ENCODE data around the gene CIAPIN1.

The CIAPIN1 gene

DNA sequence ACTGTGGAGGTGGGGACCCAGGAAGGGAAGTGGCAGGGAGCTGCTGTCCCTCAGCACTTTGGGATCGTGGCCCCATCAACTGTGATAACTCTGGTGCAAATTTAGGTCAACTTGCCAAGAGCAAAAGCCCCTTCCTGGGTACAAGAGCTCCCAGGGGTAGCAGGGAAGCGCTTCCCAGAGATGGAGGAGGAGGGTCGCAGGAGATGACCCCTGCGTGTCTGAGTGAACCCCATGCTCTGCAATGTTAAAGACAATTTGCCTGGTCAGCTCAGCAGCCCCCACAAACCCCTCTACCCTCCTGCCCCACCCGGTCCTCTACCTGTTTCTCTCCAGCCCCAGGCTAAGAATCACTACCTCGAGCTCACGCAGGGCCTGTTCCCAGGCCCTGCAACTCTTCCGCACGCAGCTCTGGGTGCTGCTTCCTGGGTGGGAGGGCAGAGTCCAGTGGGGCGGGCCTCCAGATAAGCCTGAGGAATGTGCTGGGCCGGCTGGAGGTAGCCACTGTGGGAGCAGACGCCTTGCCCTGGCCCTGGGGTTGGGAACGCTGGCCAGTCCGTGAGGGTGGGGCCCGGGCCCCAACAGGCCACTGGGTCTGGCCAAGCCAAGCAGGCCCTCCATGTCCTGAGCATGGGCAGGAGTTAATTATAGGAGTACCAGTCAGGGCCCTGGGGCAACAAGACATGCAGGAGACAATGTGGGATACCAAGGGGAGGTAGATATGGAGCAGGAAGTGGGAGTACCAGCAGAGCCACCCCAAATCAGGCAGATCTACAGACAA lies 33.0 kb upstream of the CIAPIN1 start:
- DNase-seq (ENCODE audit: extremely low read depth, low read depth) = no peak
- H3K4me3 ChIP-seq (replicated peaks; ENCODE audit: low read depth, low read length) = peak overlapping the region; percentile 53
- TF ChIP-seq, protein P1, sequence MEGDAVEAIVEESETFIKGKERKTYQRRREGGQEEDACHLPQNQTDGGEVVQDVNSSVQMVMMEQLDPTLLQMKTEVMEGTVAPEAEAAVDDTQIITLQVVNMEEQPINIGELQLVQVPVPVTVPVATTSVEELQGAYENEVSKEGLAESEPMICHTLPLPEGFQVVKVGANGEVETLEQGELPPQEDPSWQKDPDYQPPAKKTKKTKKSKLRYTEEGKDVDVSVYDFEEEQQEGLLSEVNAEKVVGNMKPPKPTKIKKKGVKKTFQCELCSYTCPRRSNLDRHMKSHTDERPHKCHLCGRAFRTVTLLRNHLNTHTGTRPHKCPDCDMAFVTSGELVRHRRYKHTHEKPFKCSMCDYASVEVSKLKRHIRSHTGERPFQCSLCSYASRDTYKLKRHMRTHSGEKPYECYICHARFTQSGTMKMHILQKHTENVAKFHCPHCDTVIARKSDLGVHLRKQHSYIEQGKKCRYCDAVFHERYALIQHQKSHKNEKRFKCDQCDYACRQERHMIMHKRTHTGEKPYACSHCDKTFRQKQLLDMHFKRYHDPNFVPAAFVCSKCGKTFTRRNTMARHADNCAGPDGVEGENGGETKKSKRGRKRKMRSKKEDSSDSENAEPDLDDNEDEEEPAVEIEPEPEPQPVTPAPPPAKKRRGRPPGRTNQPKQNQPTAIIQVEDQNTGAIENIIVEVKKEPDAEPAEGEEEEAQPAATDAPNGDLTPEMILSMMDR (IDR thresholded peaks at IDR 0.05; ENCODE audit: low read depth, low read length, missing control alignments) = no peak

DNA sequence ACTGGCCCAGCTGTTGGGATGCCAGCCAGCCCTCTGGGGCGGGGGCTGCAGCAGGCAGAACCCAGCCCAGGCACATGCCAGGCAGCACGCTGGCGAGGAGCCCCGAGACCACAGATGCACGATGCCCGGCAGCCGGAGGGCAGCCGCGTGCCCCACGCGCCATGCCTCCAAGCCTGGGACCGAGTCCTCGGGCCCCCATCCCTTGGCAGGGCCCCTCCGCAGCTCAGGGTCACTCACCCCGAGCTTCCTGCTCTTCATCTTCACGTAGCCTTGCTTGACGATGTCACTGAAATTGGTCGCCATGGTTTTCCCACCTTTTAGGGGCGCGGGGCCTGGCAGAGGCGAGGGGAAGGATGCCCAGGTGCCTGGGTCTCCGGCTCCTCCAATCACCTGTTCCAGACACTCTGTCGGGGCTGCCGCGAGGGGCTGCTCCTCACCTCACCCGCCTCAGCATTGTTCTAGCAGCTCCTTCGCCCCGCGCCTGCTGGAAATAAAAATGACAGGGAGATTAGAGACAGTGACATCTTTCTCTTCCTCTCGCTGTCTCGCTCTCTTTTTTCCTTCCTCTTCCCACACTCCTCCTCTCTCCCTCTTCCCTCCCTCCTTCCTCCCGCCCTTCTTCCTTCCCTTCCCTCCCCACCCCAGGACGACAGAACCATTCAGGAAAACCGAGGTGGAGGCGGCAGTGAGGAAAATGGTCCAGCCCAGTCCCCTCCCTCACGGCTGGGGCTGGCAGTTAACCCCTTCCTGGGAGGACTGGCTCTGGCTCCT lies 32.2 kb upstream of the CIAPIN1 start:
- TF ChIP-seq, protein P1 (IDR thresholded peaks at IDR 0.05; ENCODE audit: low read depth, low read length, missing control alignments) = no peak
- H3K4me3 ChIP-seq (replicated peaks; ENCODE audit: low read depth, low read length) = peak overlapping the region; percentile 53
- DNase-seq (ENCODE audit: extremely low read depth, low read depth) = peak; percentile 39

DNA sequence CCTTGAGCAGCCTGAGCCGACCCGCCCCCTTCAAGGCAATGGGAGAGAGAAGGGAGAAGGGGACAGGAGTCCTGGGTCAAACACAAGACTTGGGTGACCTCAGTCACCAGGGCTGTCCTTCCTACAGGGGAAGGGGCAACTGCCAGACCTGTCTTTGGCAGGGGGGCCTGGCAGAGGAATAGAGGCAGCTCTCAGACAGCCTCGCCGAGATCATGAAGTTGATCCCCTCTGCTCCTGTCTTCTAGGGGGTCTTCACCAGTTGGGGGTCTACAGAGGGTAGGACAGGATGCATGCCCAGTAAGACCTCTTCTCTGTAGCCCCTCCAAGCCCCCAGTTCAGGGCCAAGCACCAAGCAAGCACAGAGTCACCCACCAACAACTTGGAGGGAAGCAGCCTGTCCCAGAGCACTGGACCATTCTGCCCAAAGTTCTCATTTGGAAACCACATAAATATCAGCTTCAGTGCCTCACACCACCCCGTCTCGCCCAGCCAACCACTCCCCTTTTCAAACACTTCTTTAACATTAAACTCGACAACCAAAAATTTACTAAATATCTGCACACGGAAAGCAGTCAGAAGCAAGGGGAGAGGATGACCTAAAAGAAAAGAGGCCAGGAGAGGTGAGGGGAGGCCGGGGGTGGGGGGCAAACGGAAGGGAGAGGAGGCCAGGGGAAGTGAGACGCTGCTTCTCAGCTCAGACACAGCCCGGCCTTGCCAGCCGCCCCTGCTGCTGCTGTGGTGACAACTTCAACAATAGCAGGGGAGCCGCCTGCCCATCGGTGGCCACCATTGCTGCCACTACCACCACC lies 31.4 kb upstream of the CIAPIN1 start:
- no peak for DNase-seq (ENCODE audit: extremely low read depth, low read depth)
- H3K4me3 ChIP-seq (replicated peaks; ENCODE audit: low read depth, low read length) = peak overlapping the region; percentile 53
- TF ChIP-seq, protein P1 (IDR thresholded peaks at IDR 0.05; ENCODE audit: low read depth, low read length, missing control alignments) = no peak

DNA sequence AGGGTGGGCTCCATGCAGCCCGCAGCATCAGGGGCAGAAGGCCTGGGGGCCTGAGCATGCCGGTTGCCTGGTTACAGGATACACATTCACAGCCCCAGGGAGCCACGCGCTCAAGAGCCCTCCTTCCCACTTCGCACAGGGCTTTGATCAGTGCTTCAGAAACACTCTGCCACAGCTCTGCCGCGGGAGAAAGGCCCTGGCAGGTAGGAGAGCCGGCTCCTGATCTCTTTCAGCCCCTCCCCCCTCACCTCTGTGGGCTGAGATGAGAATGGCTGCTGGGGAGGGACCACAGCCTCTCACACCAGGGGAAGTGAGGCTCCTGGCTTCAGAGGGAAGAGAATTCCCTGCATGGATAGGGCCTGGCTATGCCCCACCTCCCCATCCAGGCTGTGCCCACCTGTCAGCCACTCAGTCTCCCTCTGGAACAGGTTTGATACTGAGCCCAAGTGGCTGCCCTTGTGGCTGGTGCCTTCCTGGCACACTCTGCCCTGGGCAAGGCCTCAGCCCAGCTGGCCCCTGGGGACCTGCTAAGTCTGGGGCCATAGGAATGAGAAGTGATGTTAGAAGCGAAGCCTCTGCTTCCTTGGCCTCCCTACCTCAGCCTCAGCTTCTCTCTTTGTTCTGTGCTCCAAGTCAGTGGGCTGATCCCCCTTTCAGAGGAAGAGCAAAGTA lies 30.5 kb upstream of the CIAPIN1 start:
- DNase-seq (ENCODE audit: extremely low read depth, low read depth) = no peak
- TF ChIP-seq, protein P1 (IDR thresholded peaks at IDR 0.05; ENCODE audit: low read depth, low read length, missing control alignments) = no peak
- no peak overlapping the region for H3K4me3 ChIP-seq (replicated peaks; ENCODE audit: low read depth, low read length)

DNA sequence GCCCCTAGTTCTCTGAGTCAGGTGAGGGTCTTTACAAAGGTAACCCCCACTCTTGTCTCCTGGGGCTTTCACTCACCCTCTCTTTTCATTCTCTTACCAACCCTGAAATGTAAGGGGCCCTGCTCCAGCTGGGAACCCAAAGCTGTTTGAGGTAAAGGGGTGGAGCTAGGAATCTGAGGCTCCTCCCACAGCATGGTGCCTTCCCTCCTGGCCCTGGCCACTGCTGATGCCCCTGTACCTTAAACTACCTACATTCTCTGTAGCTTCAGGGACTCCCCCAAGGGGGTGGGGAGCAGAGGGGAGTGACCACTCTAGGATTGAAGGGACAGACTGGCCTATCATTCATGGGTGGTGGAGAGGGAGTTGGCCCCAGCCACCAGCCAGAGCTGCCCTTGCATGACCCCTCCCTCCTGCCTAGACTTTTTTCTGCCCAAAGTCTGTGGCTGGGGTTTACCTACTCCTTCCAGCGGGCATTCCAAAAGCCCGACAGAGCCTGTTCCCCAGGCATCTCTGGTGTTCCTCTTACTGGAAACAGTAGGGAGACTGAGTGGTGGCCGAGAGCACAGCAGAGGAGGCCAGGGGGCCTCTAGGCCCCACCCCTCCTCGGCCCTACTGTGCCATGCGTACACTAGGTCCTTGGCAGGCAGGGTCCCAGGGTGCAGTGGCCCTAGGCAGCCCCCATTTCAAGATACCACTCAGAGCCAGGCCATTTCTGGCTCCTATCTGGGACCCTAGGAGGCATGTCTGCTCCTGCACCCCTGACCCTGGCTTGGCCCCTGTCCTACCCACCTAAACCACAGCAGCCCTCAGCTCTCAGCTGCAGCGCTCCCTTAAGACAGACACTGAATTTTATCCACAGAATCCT lies 29.6 kb upstream of the CIAPIN1 start:
- H3K4me3 ChIP-seq (replicated peaks; ENCODE audit: low read depth, low read length) = no peak overlapping the region
- TF ChIP-seq, protein P1 (IDR thresholded peaks at IDR 0.05; ENCODE audit: low read depth, low read length, missing control alignments) = no peak
- no peak for DNase-seq (ENCODE audit: extremely low read depth, low read depth)
